ENCODE data around the gene RPTOR.

The RPTOR gene

GRCh38 chr17:80509311-80509710 is 35.3 kb upstream of the RPTOR start:
- no peak overlapping the region for H3K27ac Mint-ChIP-seq
- no peaks in the 10 kb centered on the region for H3K4me1 Mint-ChIP-seq
- DNase-seq (no peak), ATAC-seq (no peak)
- H3K36me3 Mint-ChIP-seq (ENCODE audit: low read depth) = no peaks in the 10 kb centered on the region
- H3K4me3 Mint-ChIP-seq = no peak overlapping the region
- H3K9me3 Mint-ChIP-seq = no peaks in the 10 kb centered on the region
- peaks cover 11% of the 10 kb centered on the region for H3K27me3 Mint-ChIP-seq

GRCh38 chr17:80510132-80510531 is 34.5 kb upstream of the RPTOR start:
- H3K4me3 Mint-ChIP-seq = no peak overlapping the region
- no peaks in the 10 kb centered on the region for H3K4me1 Mint-ChIP-seq
- ATAC-seq = no peak
- no peaks in the 10 kb centered on the region for H3K36me3 Mint-ChIP-seq (ENCODE audit: low read depth)
- DNase-seq = no peak
- H3K27me3 Mint-ChIP-seq = peaks cover 10% of the 10 kb centered on the region
- no peak overlapping the region for H3K27ac Mint-ChIP-seq
- no peaks in the 10 kb centered on the region for H3K9me3 Mint-ChIP-seq

- Mint-ChIP-seq H3K9me3 (no peaks in the 10 kb centered on the region), H3K27me3 (peaks cover 9% of the 10 kb centered on the region), H3K27ac (no peak overlapping the region), H3K36me3 (ENCODE audit: low read depth) (no peaks in the 10 kb centered on the region), H3K4me3 (no peak overlapping the region), H3K4me1 (no peaks in the 10 kb centered on the region)
- ATAC-seq (no peak), DNase-seq (no peak)
These were observed 33.9 kb upstream of the RPTOR start for GRCh38 chr17:80510772-80511171.

- Mint-ChIP-seq H3K36me3 (ENCODE audit: low read depth) (no peaks in the 10 kb centered on the region), H3K9me3 (no peaks in the 10 kb centered on the region), H3K4me1 (no peaks in the 10 kb centered on the region), H3K4me3 (no peak overlapping the region), H3K27me3 (peaks cover 9% of the 10 kb centered on the region), H3K27ac (no peak overlapping the region)
- ATAC-seq = peak; percentile 20
- no peak for DNase-seq
These were observed 33.1 kb upstream of the RPTOR start for GRCh38 chr17:80511222-80512180.

- Mint-ChIP-seq H3K27ac (no peak overlapping the region), H3K9me3 (no peaks in the 10 kb centered on the region), H3K4me1 (no peaks in the 10 kb centered on the region), H3K36me3 (ENCODE audit: low read depth) (no peaks in the 10 kb centered on the region), H3K4me3 (no peak overlapping the region), H3K27me3 (peaks cover 5% of the 10 kb centered on the region)
- ATAC-seq (no peak), DNase-seq (no peak)
These were observed 32.4 kb upstream of the RPTOR start for GRCh38 chr17:80512233-80512632.

GRCh38 chr17:80513201-80513600 is 31.4 kb upstream of the RPTOR start:
- H3K4me3 Mint-ChIP-seq = no peak overlapping the region
- no peak overlapping the region for H3K27ac Mint-ChIP-seq
- peaks cover 5% of the 10 kb centered on the region for H3K27me3 Mint-ChIP-seq
- H3K36me3 Mint-ChIP-seq (ENCODE audit: low read depth) = no peaks in the 10 kb centered on the region
- H3K9me3 Mint-ChIP-seq = no peaks in the 10 kb centered on the region
- ATAC-seq (no peak), DNase-seq (no peak)
- no peaks in the 10 kb centered on the region for H3K4me1 Mint-ChIP-seq

GRCh38 chr17:80513892-80514291 is 30.7 kb upstream of the RPTOR start:
- Mint-ChIP-seq H3K27me3 (peaks cover 10% of the 10 kb centered on the region), H3K27ac (no peak overlapping the region), H3K4me1 (no peaks in the 10 kb centered on the region), H3K36me3 (ENCODE audit: low read depth) (no peaks in the 10 kb centered on the region), H3K4me3 (no peak overlapping the region), H3K9me3 (no peaks in the 10 kb centered on the region)
- no peak for DNase-seq
- no peak for ATAC-seq

- no peak for DNase-seq
- H3K36me3 Mint-ChIP-seq (ENCODE audit: low read depth) = no peaks in the 10 kb centered on the region
- ATAC-seq = no peak
- H3K9me3 Mint-ChIP-seq = no peaks in the 10 kb centered on the region
- no peaks in the 10 kb centered on the region for H3K4me1 Mint-ChIP-seq
- no peak overlapping the region for H3K27ac Mint-ChIP-seq
- H3K27me3 Mint-ChIP-seq = peaks cover 13% of the 10 kb centered on the region
- no peak overlapping the region for H3K4me3 Mint-ChIP-seq
These were observed 28.3 kb upstream of the RPTOR start for GRCh38 chr17:80516171-80516932.

GRCh38 chr17:80517641-80518040 is 27.0 kb upstream of the RPTOR start:
- Mint-ChIP-seq H3K27me3 (peaks cover 13% of the 10 kb centered on the region), H3K4me3 (no peak overlapping the region), H3K4me1 (no peaks in the 10 kb centered on the region), H3K27ac (no peak overlapping the region), H3K36me3 (ENCODE audit: low read depth) (no peaks in the 10 kb centered on the region), H3K9me3 (no peaks in the 10 kb centered on the region)
- ATAC-seq = no peak
- DNase-seq = no peak

- H3K27ac Mint-ChIP-seq = no peak overlapping the region
- H3K27me3 Mint-ChIP-seq = peaks cover 11% of the 10 kb centered on the region
- no peak for ATAC-seq
- H3K36me3 Mint-ChIP-seq (ENCODE audit: low read depth) = no peaks in the 10 kb centered on the region
- no peak overlapping the region for H3K4me3 Mint-ChIP-seq
- H3K4me1 Mint-ChIP-seq = no peaks in the 10 kb centered on the region
- no peaks in the 10 kb centered on the region for H3K9me3 Mint-ChIP-seq
- DNase-seq = no peak
These were observed 26.2 kb upstream of the RPTOR start for GRCh38 chr17:80518392-80518791.

GRCh38 chr17:80519091-80519781 is 25.4 kb upstream of the RPTOR start:
- no peaks in the 10 kb centered on the region for H3K36me3 Mint-ChIP-seq (ENCODE audit: low read depth)
- H3K4me1 Mint-ChIP-seq = no peaks in the 10 kb centered on the region
- H3K9me3 Mint-ChIP-seq = no peaks in the 10 kb centered on the region
- no peak for ATAC-seq
- H3K27me3 Mint-ChIP-seq = peaks cover 11% of the 10 kb centered on the region
- DNase-seq = no peak
- no peak overlapping the region for H3K27ac Mint-ChIP-seq
- H3K4me3 Mint-ChIP-seq = no peak overlapping the region

GRCh38 chr17:80520810-80521455 is 23.7 kb upstream of the RPTOR start:
- H3K27me3 Mint-ChIP-seq = peaks cover 13% of the 10 kb centered on the region
- H3K27ac Mint-ChIP-seq = no peak overlapping the region
- no peaks in the 10 kb centered on the region for H3K9me3 Mint-ChIP-seq
- no peaks in the 10 kb centered on the region for H3K4me1 Mint-ChIP-seq
- H3K4me3 Mint-ChIP-seq = no peak overlapping the region
- ATAC-seq (no peak), DNase-seq (no peak)
- no peaks in the 10 kb centered on the region for H3K36me3 Mint-ChIP-seq (ENCODE audit: low read depth)

- DNase-seq = no peak
These were observed 21.4 kb upstream of the RPTOR start for GRCh38 chr17:80523054-80523744.

More at GRCh38 chr17:80523054-80523744, 21.4 kb upstream of the RPTOR start:
- H3K4me3 Mint-ChIP-seq = no peak overlapping the region
- no peak for ATAC-seq
- H3K27me3 Mint-ChIP-seq = peaks cover 27% of the 10 kb centered on the region
- H3K4me1 Mint-ChIP-seq = no peaks in the 10 kb centered on the region
- no peaks in the 10 kb centered on the region for H3K36me3 Mint-ChIP-seq (ENCODE audit: low read depth)
- no peak overlapping the region for H3K27ac Mint-ChIP-seq
- H3K9me3 Mint-ChIP-seq = no peaks in the 10 kb centered on the region
